T47D (cell line): ENCODE data around the gene EIF5AL1.
"Not testable (repeated sequence)": the region's sequence is repeated elsewhere in the genome, so short reads cannot be mapped to it uniquely, and the experiment has no call there.

Experiments used
- DNase-seq, 2 experiments: peaks; one replicate each; pipeline versions ENCODE4 v3.0.0 to v3.0.0-alpha.2; 2011 to 2012; ENCODE audit warnings: low read depth in 1 of 2, low spot score in 1 of 2
- JUND ChIP-seq: IDR thresholded peaks from 2 replicates; pipeline ENCODE4 v1.6.1; 2012; ENCODE audit warnings: low read depth
- in situ Hi-C: cut with HindIII; loops from 2 replicates; pipeline ENCODE4 v1.10.0; 2016; ENCODE audit warnings: low sequenced_read_pairs, low pct_unique_long_range_greater_than_20kb

EIF5AL1 gene

DNA sequence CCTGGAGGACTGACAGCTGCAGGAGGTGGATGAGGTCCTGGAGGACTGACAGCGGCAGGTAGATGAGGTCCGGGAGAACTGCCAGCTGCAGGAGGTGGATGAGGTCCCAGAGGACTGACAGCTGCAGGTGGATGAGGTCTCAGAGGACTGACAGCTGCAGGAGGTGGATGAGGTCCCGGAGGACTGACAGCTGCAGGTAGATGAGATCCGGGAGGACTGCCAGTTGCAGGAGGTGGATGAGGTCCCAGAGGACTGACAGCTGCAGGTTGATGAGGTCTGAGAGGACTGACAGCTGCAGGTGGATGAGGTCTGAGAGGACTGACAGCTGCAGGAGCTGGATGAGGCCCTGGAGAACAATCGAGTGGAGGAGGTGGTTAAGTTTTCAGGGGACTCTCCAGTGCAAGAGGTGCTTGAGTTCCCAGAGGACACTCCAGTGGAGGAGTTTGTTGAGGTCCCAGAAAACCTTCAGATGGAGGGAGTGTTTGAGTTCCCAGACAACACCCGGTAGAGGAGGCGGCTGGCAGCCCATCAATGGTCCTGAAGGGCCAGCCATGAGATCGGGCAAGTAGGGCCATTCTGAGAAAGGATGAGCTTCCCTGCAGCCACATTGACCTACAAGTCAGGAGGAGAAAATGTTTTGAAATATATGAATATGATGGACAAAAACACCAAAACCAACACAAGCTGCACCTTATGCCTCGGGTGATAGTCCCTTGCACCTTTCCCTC is 4.7 kb upstream of the EIF5AL1 start:
- TF ChIP-seq JUND = no peak
- no peak for DNase-seq
- in situ Hi-C loops = no loop called here

DNA sequence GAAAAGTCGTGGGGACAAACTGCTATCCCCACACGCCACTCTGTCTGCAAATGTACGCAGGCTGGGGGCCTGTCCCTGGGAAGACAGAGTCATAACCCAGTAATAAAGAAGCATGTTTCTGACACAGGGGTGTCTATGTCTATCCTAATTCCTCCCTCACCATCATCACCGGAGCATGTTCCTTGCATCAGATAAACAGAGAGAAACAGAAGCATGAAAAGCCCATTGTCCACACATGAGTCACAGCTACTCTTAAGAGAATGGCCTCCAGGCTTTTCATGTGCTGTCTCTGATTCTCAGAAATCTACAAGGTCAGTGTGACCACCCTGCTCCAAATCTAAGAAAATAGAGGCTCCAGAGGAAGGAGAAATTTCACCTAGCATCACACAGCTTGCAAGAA is 4.1 kb upstream of the EIF5AL1 start:
- in situ Hi-C loops, DNase-seq: not testable (repeated sequence)

DNA sequence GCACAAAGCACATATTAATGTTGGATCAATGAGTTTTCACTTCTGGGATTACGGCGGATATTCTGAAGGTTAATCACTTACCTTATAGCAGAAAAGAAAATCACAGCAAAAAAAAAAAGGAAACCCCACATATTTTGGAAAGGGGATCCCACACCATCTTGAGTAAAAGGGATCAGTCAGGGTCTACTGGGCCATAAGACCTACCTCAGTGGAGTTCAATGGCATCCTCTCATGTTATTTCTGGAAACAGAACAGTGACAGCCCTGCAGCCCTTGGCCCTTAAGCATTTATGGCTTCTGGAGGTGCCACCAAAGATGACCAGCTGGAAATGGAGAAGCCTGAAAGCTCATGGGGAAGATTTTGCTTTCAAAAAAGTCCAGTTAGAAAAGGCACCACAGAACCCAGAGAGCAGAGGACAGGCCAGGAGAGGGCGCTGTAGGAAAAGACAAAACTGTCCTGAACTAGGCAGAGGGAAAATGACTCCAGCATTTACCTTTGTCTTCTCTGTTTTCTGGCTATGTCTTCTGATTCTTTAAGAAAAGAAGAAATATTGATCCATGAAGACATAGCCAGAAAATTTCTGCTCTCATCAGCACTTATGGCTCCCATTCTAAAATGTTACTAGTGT is 2.9 kb upstream of the EIF5AL1 start:
- in situ Hi-C loops = not testable (repeated sequence)

DNA sequence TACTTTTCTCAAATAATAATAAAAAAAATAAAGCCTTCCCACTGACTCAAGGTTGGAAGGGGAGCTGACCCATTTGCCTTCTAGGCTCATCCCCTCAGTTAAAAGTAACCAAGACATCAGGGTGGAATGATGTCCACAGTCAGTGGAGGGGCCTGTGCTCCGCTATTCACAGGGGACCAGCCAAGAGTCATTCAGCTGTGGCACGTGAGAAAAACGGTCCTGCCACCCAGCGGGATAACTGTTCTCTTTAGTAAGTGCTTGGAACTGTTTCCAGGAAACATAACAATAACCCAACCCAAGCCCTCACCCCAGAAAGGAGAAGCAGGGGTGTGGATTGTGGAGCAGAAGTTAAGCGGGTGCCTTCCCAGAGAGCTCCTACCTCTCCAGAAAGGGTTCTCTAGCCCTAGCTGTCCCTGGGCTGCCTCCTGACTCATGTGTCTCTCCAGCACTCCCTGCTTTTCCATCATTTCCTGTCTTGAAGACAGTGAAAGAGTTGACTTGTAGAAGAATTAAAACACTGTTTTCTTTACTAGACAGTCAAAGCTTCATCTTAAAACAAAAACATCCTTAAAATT is 2.3 kb upstream of the EIF5AL1 start:
- DNase-seq, in situ Hi-C loops: not testable (repeated sequence)

More for the DNA sequence above, 2.9 kb upstream of the EIF5AL1 start:
- not testable (repeated sequence) for DNase-seq

DNA sequence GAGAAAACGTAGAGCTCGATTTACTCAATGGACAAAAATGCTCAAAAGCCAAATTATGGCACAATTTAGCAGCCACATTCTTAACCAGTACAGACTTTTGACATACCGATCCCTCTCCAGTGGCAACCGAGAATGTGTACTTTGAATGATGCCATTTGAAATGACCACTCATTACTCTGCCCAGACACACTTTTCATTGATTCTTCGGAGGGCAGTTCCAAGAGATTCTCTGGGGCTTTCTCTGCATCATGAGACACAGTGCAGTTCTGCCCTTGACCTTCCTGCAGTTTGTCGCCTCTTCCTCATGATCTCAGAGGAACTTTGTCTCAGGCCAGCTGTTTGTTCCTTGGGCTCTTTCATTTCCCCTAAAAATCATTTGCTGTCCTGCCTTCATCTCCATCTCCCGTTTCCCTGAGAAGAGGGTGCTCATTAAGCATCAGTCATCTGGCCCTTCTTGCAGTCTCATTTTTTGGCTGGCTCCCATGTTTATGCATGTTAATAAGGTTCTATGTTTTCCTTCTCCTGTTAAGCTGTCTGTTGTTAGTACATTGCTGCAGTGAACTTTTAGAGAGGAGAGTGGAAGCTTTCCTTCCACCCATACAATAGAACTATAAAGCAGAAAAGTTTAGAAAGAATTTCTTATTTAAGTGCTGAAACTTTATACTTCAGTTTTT is 4.3 kb downstream of the EIF5AL1 start:
- DNase-seq, in situ Hi-C loops: not testable (repeated sequence)

DNA sequence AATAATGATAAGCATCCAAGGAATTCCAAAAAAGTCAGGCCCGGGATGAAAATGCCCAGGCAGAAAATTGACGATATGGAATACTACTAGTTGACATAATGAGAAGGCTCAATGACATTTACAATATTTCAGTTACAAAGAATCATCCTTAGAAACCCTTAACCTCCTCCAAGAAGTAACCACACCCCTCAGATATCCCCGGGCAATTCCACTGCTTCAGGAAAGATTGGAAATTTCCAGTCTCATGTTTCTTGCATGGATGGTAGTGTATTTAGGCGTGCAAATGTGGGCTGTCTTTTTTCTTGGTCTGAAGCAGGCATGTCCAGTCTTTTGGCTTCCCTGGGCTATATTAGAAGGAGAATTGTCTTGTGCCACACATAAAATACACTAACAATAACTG is 5.2 kb downstream of the EIF5AL1 start:
- in situ Hi-C loops, DNase-seq: not testable (repeated sequence)

DNA sequence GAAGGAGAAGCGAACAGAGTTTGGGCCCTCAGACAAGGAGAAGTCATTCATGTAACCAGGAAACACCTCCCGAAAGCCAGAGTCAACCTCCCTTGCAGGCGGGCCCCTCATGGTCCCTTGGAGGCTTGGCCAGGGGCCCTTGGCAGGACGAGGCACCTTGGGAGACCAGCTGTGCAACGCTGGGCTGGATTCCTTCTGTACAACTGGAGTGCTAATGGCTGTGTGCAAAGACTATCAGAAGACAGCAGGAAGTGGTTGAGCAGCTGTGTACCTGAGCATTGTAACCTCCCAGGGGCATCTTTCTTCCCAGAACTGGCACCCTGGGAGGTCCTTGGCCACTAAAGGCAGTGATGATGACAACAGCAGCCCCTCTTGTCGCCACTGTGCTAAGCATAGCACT is 9.4 kb downstream of the EIF5AL1 start:
- DNase-seq, in situ Hi-C loops: not testable (repeated sequence)

DNA sequence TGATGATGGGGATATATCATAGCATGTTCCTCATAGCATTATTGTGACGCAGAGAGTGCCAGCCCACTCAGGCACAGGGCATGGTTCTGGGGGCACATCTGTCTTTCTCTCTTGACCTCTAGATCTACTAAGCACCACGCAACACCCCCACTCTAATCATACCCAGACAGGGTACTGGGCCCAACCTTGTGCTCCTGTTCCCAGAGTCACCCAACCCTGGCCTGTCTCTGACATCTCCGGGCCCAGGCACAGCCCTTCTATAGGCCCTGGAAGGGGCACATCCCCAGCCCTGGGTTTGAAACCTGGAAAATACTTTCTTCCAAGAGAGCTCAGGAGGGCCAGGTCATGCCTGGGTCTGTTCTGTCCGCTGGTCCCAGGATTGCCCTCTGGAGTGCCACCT is 10.1 kb downstream of the EIF5AL1 start:
- in situ Hi-C loops, DNase-seq: not testable (repeated sequence)

DNA sequence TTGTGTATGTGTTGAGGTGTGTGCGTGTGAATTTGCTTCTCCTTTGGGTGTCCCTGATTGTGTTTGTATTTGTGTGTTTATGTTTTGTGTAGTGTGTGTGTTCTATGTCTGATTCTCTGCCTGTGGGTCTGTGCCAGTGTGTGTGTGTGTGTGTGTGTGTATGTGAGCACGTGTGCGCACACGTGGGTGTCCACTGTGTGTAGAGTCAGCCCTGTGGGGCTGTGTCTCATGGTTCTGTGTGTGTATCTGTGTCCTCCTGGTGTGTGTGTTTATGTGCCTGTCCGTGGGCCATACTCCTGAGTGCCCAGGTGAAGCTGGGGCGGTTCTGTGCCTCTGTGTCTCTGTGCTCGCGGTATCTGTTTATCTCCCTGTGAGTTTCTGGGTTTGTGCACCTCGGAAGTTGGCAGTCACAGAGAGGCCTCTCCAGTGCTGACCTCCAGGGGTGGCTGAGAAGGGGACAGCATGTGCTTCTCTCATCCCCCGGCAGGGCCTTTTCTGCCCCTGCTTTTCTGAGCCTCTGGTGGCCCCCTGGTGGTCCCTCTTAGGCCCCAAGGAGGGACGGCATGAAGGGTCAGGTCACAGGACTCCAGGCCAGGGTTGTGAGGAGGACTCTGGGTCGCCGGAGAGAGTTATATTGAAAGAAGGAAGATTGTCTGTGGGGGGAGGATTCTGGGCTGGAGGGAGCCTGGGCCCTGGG is 11.0 kb downstream of the EIF5AL1 start:
- in situ Hi-C loops, DNase-seq: not testable (repeated sequence)

DNA sequence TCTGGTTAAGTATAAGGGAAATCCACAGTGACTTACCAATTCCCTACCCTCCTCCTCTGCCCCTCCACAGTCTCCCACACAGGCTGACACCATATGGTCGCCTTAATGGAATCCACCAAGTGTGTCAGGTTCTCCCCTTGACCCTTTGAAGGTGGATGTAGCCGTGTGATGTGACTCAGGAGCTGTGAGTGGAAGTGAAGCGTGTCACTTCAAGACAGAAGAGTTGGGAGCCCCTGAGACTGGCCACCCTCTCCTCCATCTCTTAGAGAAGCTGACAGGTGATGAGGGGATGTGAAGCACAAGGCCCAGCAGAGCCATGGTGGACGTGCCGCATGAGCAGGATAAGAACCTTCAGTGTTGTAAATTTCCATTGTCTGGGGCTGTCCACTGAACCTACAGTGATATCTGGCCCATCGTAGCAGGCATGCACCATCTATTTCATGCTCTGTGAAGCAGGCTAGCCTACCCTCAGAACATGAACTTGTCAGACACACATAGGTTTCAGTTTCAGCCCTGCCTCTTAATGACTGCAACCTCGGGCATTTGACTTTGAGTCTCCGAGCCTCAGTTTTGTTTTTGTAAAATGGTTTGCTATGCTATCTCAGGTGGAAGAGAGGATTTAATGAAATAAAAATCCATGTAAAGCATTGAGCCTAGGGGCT is 12.8 kb downstream of the EIF5AL1 start:
- in situ Hi-C loops, DNase-seq: not testable (repeated sequence)

DNA sequence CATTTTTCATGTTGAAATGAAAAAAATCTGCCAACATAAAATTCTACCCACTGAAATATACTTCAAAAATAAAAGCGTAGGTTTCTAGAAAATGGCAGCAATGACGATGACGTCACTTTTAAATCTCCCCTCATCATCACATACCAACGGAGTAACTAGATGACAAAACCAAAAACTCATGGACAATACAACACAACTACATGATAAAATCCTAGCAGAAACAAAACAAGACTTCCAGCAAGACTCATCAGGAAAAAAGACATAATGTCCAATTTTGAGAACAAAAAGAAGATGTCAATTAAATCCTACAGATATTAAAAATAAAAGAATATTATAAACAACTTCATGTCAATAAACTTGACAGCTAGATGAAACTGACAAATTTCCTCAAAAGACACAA is 15.9 kb downstream of the EIF5AL1 start:
- in situ Hi-C loops, DNase-seq: not testable (repeated sequence)

DNA sequence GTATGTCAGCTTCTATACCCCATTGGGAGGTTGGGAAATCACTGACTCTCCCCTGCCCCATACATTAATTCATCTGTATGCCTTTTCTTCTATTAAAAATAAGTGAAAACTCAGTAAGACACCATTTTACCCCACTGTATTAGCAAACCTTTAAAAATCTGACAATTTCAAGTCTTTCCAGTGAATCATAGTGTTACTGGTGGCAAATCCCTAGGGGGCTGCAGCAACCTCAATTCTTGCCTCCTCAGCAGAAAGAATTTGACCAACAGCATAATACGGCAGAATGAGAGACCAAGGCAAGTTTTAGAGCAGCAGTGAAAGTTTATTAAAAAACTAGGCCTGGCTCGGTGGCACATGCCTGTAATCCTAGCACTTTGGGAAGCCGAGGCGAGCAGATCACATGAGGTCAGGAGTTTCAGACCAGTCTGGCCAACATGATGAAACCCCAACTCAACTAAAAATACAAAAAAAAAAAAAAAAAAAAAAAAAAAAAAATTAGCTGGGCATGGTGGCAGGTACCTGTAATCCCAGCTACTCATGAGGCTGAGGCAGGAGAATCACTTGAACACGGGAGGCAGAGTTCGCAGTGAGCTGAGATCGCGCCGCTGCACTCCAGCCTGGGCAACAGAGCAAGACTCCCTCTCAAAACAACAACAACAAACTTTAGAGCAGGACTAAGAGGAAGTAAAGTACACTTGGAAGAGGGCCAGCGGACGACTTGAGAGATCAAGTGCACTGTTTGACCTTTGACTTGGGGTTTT is 21.0 kb downstream of the EIF5AL1 start:
- in situ Hi-C loops, DNase-seq: not testable (repeated sequence)

DNA sequence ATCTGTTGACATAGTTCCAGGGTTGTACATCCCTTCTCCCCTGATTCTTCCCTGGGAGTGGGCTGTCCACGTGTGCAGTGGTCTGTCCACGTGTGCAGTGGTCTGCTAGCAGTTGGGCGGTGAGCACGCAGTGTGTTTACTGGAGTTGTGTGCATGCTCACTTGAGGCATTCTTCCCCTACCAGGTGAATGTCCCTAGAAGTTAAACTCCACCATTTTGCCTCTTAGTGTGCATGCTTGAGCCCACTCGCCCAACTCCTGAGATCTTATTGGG is 21.5 kb downstream of the EIF5AL1 start:
- in situ Hi-C loops = not testable (repeated sequence)

DNA sequence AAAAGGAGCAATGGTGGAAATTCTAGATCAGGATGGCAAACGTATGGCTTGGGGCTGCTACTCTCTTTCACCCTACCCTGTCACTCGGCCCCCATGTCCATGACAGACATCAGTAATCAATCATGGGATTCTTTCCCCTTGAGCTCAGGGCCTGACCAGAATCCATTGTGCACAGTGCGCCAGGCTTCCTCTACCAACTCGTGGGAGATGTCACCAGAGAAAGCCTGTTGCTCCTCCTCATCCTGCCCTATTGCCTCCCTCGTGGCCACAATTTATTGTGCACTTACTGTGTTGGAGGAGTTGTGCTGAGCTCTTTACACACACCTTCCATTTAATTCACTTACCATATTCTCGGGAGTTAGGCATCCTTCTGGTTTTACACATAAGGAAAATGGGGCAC is 26.0 kb downstream of the EIF5AL1 start:
- in situ Hi-C loops, DNase-seq: not testable (repeated sequence)

More for the DNA sequence above, 21.5 kb downstream of the EIF5AL1 start:
- DNase-seq = not testable (repeated sequence)

DNA sequence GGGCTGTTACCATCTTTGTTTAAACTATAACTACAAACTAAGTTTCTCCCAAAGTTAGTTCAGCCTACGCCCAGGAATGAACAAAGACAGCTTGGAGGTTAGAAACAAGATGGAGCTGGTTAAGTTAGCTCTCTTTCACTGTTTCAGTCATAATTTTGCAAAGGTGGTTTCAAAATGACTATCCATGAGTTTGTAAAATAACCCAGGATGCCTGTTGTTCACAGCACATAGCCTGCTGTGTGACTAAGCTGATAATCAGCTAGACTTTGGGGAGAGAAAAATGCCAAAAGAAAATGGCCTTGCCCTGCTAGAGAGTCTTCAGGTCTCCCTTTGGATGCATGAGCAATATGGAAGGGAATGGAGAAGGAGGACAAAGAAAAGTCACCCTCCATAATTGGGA is 28.6 kb downstream of the EIF5AL1 start:
- not testable (repeated sequence) for DNase-seq

More for the DNA sequence above, 28.6 kb downstream of the EIF5AL1 start:
- in situ Hi-C loops = not testable (repeated sequence)
